ENCODE measurements around the gene GCK.
A peak's percentile ranks its signal among the peaks of the same experiment; 100 is the strongest.

Gene GCK

GRCh38 chr7:44155191-44156185, 33.8 kb downstream of the GCK start:
- DNase-seq (ENCODE audit: low spot score): peak; percentile 68

- no peak for DNase-seq (ENCODE audit: low spot score)
Measured at GRCh38 chr7:44154703-44155102, 34.5 kb downstream of the GCK start.

- DNase-seq (ENCODE audit: low spot score): no peak
Measured at GRCh38 chr7:44153948-44154335, 35.3 kb downstream of the GCK start.

GRCh38 chr7:44152971-44153947, 36.0 kb downstream of the GCK start:
- DNase-seq (ENCODE audit: low spot score): no peak

GRCh38 chr7:44151956-44152355, 37.3 kb downstream of the GCK start:
- DNase-seq (ENCODE audit: low spot score): no peak

- no peak for DNase-seq (ENCODE audit: low spot score)
Measured at GRCh38 chr7:44150966-44151941, 38.0 kb downstream of the GCK start.

GRCh38 chr7:44150466-44150832, 38.8 kb downstream of the GCK start:
- DNase-seq (ENCODE audit: low spot score): no peak

GRCh38 chr7:44149571-44150465, 39.4 kb downstream of the GCK start:
- DNase-seq (ENCODE audit: low spot score): no peak

- DNase-seq (ENCODE audit: low spot score): no peak
Measured at GRCh38 chr7:44148961-44149536, 40.2 kb downstream of the GCK start.

GRCh38 chr7:44148166-44148565, 41.1 kb downstream of the GCK start:
- DNase-seq (ENCODE audit: low spot score): no peak

- no peak for DNase-seq (ENCODE audit: low spot score)
Measured at GRCh38 chr7:44147026-44147991, 41.9 kb downstream of the GCK start.

GRCh38 chr7:44145969-44146911, 43.0 kb downstream of the GCK start:
- peak; percentile 83 for DNase-seq (ENCODE audit: low spot score)

GRCh38 chr7:44145479-44145968, 43.7 kb downstream of the GCK start:
- no peak for DNase-seq (ENCODE audit: low spot score)

GRCh38 chr7:44144968-44145478, 44.2 kb downstream of the GCK start:
- no peak for DNase-seq (ENCODE audit: low spot score)

- DNase-seq (ENCODE audit: low spot score): no peak
Measured at GRCh38 chr7:44144426-44144967, 44.7 kb downstream of the GCK start.

- no peak for DNase-seq (ENCODE audit: low spot score)
Measured at GRCh38 chr7:44143646-44144250, 45.5 kb downstream of the GCK start.

Data from Ammon's horn (tissue), 1 donor.